ENCODE results near the gene NANOS2.
"Not testable (repeated sequence)": the region's sequence is repeated elsewhere in the genome, so short reads cannot be mapped to it uniquely, and the experiment has no call there.

NANOS2 gene

GRCh38 chr19:45873219-45873772, 41.3 kb downstream of the NANOS2 start:
- DNase-seq, result no peak

GRCh38 chr19:45872095-45872919, 42.3 kb downstream of the NANOS2 start:
- DNase-seq, result no peak

GRCh38 chr19:45870798-45871197, 43.8 kb downstream of the NANOS2 start:
- DNase-seq, result no peak

GRCh38 chr19:45867241-45867640, 47.3 kb downstream of the NANOS2 start:
- not testable (repeated sequence) for DNase-seq

- no peak for DNase-seq
Measured at GRCh38 chr19:45866400-45867176, 48.0 kb downstream of the NANOS2 start.

- DNase-seq, result no peak
Measured at GRCh38 chr19:45865269-45865948, 49.2 kb downstream of the NANOS2 start.

GRCh38 chr19:45864629-45865082, 49.9 kb downstream of the NANOS2 start:
- DNase-seq, result no peak

GRCh38 chr19:45863840-45864628, 50.5 kb downstream of the NANOS2 start, which contains the start of gene FOXA3:
TSS of gene FOXA3 (plus strand) at chr19:45864326. CDS start at chr19:45864457, 131 bp downstream.
- DNase-seq, result no peak

GRCh38 chr19:45863335-45863839, 51.2 kb downstream of the NANOS2 start:
- DNase-seq, result no peak
